WTC11 (cell line): ENCODE data around the gene ROBO1. TPM values are rescaled to one million over a fixed set of nuclear protein-coding genes. Genes with fewer than 3 reads are reported as not detected.

Source experiments
- ATAC-seq: fragments of 200-7000 bp; cut with Tn5 transposase; 2 replicates; pipeline ENCODE4 v1.10.0; 2021; ENCODE audit warnings: mild to moderate bottlenecking, moderate library complexity
- CTCF ChIA-PET: fragments of 300-600 bp; sonication (Branson Sonifier 250); formaldehyde crosslinking; loops from one replicate; lab custom pipeline; 2021; ENCODE audit warnings: antibody characterized with exemption; lab: Charles Lee
- POLR2A ChIA-PET: fragments of 350-600 bp; sonication (Branson Sonifier 250); formaldehyde crosslinking; loops from one replicate; lab custom pipeline; 2021; ENCODE audit warnings: antibody characterized with exemption; lab: Charles Lee
- DNase-seq: peaks from one replicate; pipeline ENCODE4 v3.0.0; 2021; ENCODE audit warnings: low spot score
- H3K27ac Mint-ChIP-seq: 2 replicates; pipeline ENCODE4 v1.8.0; 2021; ENCODE audit warnings: mixed read lengths
- H3K27me3 Mint-ChIP-seq: 2 replicates; pipeline ENCODE4 v1.8.0; 2021; ENCODE audit warnings: low read depth, mild to moderate bottlenecking, moderate library complexity, mixed read lengths
- H3K36me3 Mint-ChIP-seq: 2 replicates; pipeline ENCODE4 v1.8.0; 2021; ENCODE audit warnings: mixed read lengths
- H3K4me1 Mint-ChIP-seq: 2 replicates; pipeline ENCODE4 v1.8.0; 2022; ENCODE audit warnings: mixed read lengths
- H3K4me3 Mint-ChIP-seq: 2 replicates; pipeline ENCODE4 v1.8.0; 2021; ENCODE audit warnings: mild to moderate bottlenecking, moderate library complexity, mixed read lengths
- H3K9me3 Mint-ChIP-seq: 2 replicates; pipeline ENCODE4 v1.8.0; 2021; ENCODE audit warnings: mixed read lengths
- CREB1 ChIP-seq: sonication (generic); formaldehyde crosslinking; IDR thresholded peaks from 2 replicates; pipeline ENCODE4 v1.8.0; 2023; ENCODE audit warnings: mild to moderate bottlenecking, missing genetic modification reagents
- CREM ChIP-seq: sonication (generic); formaldehyde crosslinking; IDR thresholded peaks from 2 replicates; pipeline ENCODE4 v1.8.1; 2022; ENCODE audit warnings: mild to moderate bottlenecking, missing genetic modification reagents, moderate library complexity
- ESRRA ChIP-seq: sonication (generic); formaldehyde crosslinking; IDR thresholded peaks from 2 replicates; pipeline ENCODE4 v1.8.1; 2022; ENCODE audit warnings: mild to moderate bottlenecking, missing genetic modification reagents, borderline replicate concordance
- FOXP4 ChIP-seq: sonication (generic); formaldehyde crosslinking; IDR thresholded peaks from 2 replicates; pipeline ENCODE4 v1.8.0; 2022; ENCODE audit warnings: mild to moderate bottlenecking, missing genetic modification reagents
- GTF2I ChIP-seq: fragments of 250-450 bp; sonication (Bioruptor Pico); conservative IDR thresholded peaks from 2 replicates; pipeline ENCODE4 v1.4.0; 2021; ENCODE audit warnings: mild to moderate bottlenecking
- HMGA2 ChIP-seq: fragments of 250-450 bp; sonication (Bioruptor Pico); IDR thresholded peaks from 2 replicates; pipeline ENCODE4 v1.4.0; 2021; ENCODE audit warnings: mild to moderate bottlenecking, moderate library complexity
- JUN ChIP-seq: sonication (generic); formaldehyde crosslinking; IDR thresholded peaks from 2 replicates; pipeline ENCODE4 v1.8.0; 2023; ENCODE audit warnings: mild to moderate bottlenecking, missing genetic modification reagents
- NR1H2 ChIP-seq: sonication (generic); formaldehyde crosslinking; IDR thresholded peaks from 2 replicates; pipeline ENCODE4 v1.9.0; 2021; ENCODE audit warnings: mild to moderate bottlenecking, moderate library complexity, missing genetic modification reagents
- OVOL2 ChIP-seq: fragments of 250-450 bp; sonication (Bioruptor Pico); IDR thresholded peaks from 2 replicates; pipeline ENCODE4 v1.9.0; 2021; ENCODE audit warnings: mild to moderate bottlenecking, borderline replicate concordance
- PRDM15 ChIP-seq: sonication (generic); formaldehyde crosslinking; IDR thresholded peaks from 2 replicates; pipeline ENCODE4 v1.8.0; 2022; ENCODE audit warnings: missing genetic modification reagents
- SOX15 ChIP-seq: fragments of 250-450 bp; sonication (Bioruptor Pico); IDR thresholded peaks from 2 replicates; pipeline ENCODE4 v1.9.0; 2021; ENCODE audit warnings: mild to moderate bottlenecking
- SP1 ChIP-seq: sonication (generic); formaldehyde crosslinking; conservative IDR thresholded peaks from 2 replicates; pipeline ENCODE4 v1.8.1; 2022; ENCODE audit warnings: missing genetic modification reagents
- TCF7 ChIP-seq: sonication (generic); formaldehyde crosslinking; IDR thresholded peaks from 2 replicates; pipeline ENCODE4 v1.8.0; 2022; ENCODE audit warnings: mild to moderate bottlenecking, low read depth, missing genetic modification reagents, moderate library complexity
- TEAD1 ChIP-seq: sonication (generic); formaldehyde crosslinking; IDR thresholded peaks from 2 replicates; pipeline ENCODE4 v1.8.0; 2022; ENCODE audit warnings: mild to moderate bottlenecking, missing genetic modification reagents
- ZNF219 ChIP-seq: sonication (generic); formaldehyde crosslinking; IDR thresholded peaks from 2 replicates; pipeline ENCODE4 v1.8.0; 2023; ENCODE audit warnings: missing genetic modification reagents, mild to moderate bottlenecking, borderline replicate concordance
- ZNF232 ChIP-seq: sonication (generic); formaldehyde crosslinking; IDR thresholded peaks from 2 replicates; pipeline ENCODE4 v1.8.0; 2022; ENCODE audit warnings: mild to moderate bottlenecking, missing genetic modification reagents
- ZNF396 ChIP-seq: fragments of 250-450 bp; sonication (Bioruptor Pico); IDR thresholded peaks from 2 replicates; pipeline ENCODE4 v1.8.0; 2021; ENCODE audit warnings: mild to moderate bottlenecking, moderate library complexity, borderline replicate concordance
- ZNF416 ChIP-seq: fragments of 250-450 bp; sonication (Bioruptor Pico); IDR thresholded peaks from 2 replicates; pipeline ENCODE4 v1.9.0; 2021; ENCODE audit warnings: mild to moderate bottlenecking, inconsistent platforms
- ZNF423 ChIP-seq: fragments of 250-450 bp; sonication (Bioruptor Pico); IDR thresholded peaks from 2 replicates; pipeline ENCODE4 v2.1.2; 2022; ENCODE audit warnings: mild to moderate bottlenecking, moderate library complexity
- total RNA-seq: library from RNA; stranded (reverse); gene quantifications from 3 replicates; pipeline ENCODE4 v1.2.3, GENCODE V29; 2021
- TF ChIP-seq, protein P1 (sequence below): sonication (generic); formaldehyde crosslinking; IDR thresholded peaks from 2 replicates; pipeline ENCODE4 v1.8.0; 2022; ENCODE audit warnings: mild to moderate bottlenecking, missing genetic modification reagents
- TF ChIP-seq, protein P2 (sequence below): sonication (generic); formaldehyde crosslinking; IDR thresholded peaks from 2 replicates; pipeline ENCODE4 v1.8.1; 2023; ENCODE audit warnings: mild to moderate bottlenecking, moderate library complexity, missing genetic modification reagents
- TF ChIP-seq, protein P3 (sequence below): sonication (generic); formaldehyde crosslinking; conservative IDR thresholded peaks from 2 replicates; pipeline ENCODE4 v1.8.1; 2023; ENCODE audit warnings: mild to moderate bottlenecking, low read depth, missing genetic modification reagents, moderate library complexity
- TF ChIP-seq, protein P4 (sequence below): sonication (generic); formaldehyde crosslinking; IDR thresholded peaks from 2 replicates; pipeline ENCODE4 v1.8.1; 2022; ENCODE audit warnings: low read depth, missing genetic modification reagents, borderline replicate concordance

The ROBO1 gene
- total RNA-seq, 1 experiment from 2014 or later = 90.9 TPM

GRCh38 chr3:79453600-79453999 lies 314.2 kb downstream of the ROBO1 start:
- DNase-seq (no peak), ATAC-seq (no peak)
- POLR2A ChIA-PET = no interaction called here
- Mint-ChIP-seq H3K27ac (no peak overlapping the region), H3K9me3 (no peaks in the 10 kb centered on the region), H3K4me3 (no peak overlapping the region), H3K36me3 (no peaks in the 10 kb centered on the region), H3K4me1 (no peaks in the 10 kb centered on the region), H3K27me3 (no peaks in the 10 kb centered on the region)
- TF ChIP-seq TEAD1 (no peak), HMGA2 (CRISPR knock-in tag) (no peak), ZNF219 (CRISPR knock-in tag) (no peak)
- TF ChIP-seq, protein P1, sequence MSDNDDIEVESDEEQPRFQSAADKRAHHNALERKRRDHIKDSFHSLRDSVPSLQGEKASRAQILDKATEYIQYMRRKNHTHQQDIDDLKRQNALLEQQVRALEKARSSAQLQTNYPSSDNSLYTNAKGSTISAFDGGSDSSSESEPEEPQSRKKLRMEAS (CRISPR knock-in tag) = no peak
- TF ChIP-seq, protein P2, sequence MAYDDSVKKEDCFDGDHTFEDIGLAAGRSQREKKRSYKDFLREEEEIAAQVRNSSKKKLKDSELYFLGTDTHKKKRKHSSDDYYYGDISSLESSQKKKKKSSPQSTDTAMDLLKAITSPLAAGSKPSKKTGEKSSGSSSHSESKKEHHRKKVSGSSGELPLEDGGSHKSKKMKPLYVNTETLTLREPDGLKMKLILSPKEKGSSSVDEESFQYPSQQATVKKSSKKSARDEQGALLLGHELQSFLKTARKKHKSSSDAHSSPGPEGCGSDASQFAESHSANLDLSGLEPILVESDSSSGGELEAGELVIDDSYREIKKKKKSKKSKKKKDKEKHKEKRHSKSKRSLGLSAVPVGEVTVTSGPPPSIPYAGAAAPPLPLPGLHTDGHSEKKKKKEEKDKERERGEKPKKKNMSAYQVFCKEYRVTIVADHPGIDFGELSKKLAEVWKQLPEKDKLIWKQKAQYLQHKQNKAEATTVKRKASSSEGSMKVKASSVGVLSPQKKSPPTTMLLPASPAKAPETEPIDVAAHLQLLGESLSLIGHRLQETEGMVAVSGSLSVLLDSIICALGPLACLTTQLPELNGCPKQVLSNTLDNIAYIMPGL = no peak
- CTCF ChIA-PET = no interaction called here

GRCh38 chr3:79436387-79436786 lies 331.4 kb downstream of the ROBO1 start:
- CTCF ChIA-PET = interaction anchor here (1.5 kb wide), 1 partner anchor 85 kb away, joined by 3 read pairs; no protein-coding TSS in a partner anchor
- TF ChIP-seq FOXP4 = no peak
- no peak for TF ChIP-seq CREB1
- TF ChIP-seq ZNF423 (CRISPR knock-in tag) = no peak
- TF ChIP-seq PRDM15 (CRISPR knock-in tag) = no peak
- TF ChIP-seq, protein P3, sequence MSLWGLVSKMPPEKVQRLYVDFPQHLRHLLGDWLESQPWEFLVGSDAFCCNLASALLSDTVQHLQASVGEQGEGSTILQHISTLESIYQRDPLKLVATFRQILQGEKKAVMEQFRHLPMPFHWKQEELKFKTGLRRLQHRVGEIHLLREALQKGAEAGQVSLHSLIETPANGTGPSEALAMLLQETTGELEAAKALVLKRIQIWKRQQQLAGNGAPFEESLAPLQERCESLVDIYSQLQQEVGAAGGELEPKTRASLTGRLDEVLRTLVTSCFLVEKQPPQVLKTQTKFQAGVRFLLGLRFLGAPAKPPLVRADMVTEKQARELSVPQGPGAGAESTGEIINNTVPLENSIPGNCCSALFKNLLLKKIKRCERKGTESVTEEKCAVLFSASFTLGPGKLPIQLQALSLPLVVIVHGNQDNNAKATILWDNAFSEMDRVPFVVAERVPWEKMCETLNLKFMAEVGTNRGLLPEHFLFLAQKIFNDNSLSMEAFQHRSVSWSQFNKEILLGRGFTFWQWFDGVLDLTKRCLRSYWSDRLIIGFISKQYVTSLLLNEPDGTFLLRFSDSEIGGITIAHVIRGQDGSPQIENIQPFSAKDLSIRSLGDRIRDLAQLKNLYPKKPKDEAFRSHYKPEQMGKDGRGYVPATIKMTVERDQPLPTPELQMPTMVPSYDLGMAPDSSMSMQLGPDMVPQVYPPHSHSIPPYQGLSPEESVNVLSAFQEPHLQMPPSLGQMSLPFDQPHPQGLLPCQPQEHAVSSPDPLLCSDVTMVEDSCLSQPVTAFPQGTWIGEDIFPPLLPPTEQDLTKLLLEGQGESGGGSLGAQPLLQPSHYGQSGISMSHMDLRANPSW (CRISPR knock-in tag) = no peak
- no peak for TF ChIP-seq SP1 (CRISPR knock-in tag)
- no peak for TF ChIP-seq OVOL2
- TF ChIP-seq, protein P2 = no peak
- no peak for TF ChIP-seq ZNF416 (CRISPR knock-in tag)
- no peak for TF ChIP-seq JUN (CRISPR knock-in tag)
- TF ChIP-seq GTF2I (CRISPR knock-in tag) = no peak
- TF ChIP-seq ZNF232 = no peak
- no peak for TF ChIP-seq TCF7 (CRISPR knock-in tag)
- TF ChIP-seq, protein P4, sequence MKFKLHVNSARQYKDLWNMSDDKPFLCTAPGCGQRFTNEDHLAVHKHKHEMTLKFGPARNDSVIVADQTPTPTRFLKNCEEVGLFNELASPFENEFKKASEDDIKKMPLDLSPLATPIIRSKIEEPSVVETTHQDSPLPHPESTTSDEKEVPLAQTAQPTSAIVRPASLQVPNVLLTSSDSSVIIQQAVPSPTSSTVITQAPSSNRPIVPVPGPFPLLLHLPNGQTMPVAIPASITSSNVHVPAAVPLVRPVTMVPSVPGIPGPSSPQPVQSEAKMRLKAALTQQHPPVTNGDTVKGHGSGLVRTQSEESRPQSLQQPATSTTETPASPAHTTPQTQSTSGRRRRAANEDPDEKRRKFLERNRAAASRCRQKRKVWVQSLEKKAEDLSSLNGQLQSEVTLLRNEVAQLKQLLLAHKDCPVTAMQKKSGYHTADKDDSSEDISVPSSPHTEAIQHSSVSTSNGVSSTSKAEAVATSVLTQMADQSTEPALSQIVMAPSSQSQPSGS = no peak
- no peak for TF ChIP-seq SOX15
- no peak for TF ChIP-seq ESRRA (CRISPR knock-in tag)
- no peak for TF ChIP-seq ZNF396 (CRISPR knock-in tag)
- TF ChIP-seq NR1H2 (CRISPR knock-in tag) = no peak
- no peak for TF ChIP-seq CREM

More at GRCh38 chr3:79436387-79436786, 331.4 kb downstream of the ROBO1 start:
- POLR2A ChIA-PET = no interaction called here
- H3K9me3 Mint-ChIP-seq = peaks cover 6% of the 10 kb centered on the region; the same call in 1 of the 2 replicates
- H3K27me3 Mint-ChIP-seq = no peaks in the 10 kb centered on the region
- H3K36me3 Mint-ChIP-seq = no peaks in the 10 kb centered on the region
- no peak overlapping the region for H3K4me3 Mint-ChIP-seq
- DNase-seq (no peak), ATAC-seq (no peak)
- no peaks in the 10 kb centered on the region for H3K4me1 Mint-ChIP-seq
- no peak overlapping the region for H3K27ac Mint-ChIP-seq
